A549 (cell line): Measurements from ENCODE around the gene TLCD3B. TPM values are rescaled to one million over a fixed set of nuclear protein-coding genes. Genes with fewer than 3 reads are reported as not detected.

Source experiments
- ATAC-seq, 2 experiments: fragments of 200-7000 bp in 1 of 2; fragments of >200 bp in 1 of 2; cut with Nextera tagmentation in 1 of 2; cut with Tn5 transposase in 1 of 2; 3 replicates each; pipeline versions ENCODE4 v1.8.0 to v1.9.1; 2018 to 2020; ENCODE audit warnings: mild to moderate bottlenecking in 1 of 2, moderate library complexity in 1 of 2
- CTCF ChIA-PET: fragments of 300-600 bp; sonication (Branson Sonifier 250); formaldehyde crosslinking; extraction: SDS; loops from one replicate; lab custom pipeline; 2021; ENCODE audit warnings: antibody characterized with exemption, inconsistent platforms; lab: Yijun Ruan, JAX
- POLR2A ChIA-PET: fragments of 350-600 bp; formaldehyde crosslinking; extraction: SDS; loops from one replicate; lab custom pipeline; 2021; ENCODE audit warnings: antibody characterized with exemption, inconsistent platforms; lab: Yijun Ruan, JAX
- DNase-seq, 2 experiments: peaks; one replicate each; pipeline versions ENCODE4 v3.0.0 to v3.0.0-alpha.2; 2011 to 2016; ENCODE audit warnings: low read depth in 1 of 2, low spot score in 1 of 2
- FAIRE-seq: peaks from 2 replicates; lab custom pipeline; 2011; peaks lifted over from hg19 to GRCh38; lab: Jason Lieb, UNC
- H3K27ac ChIP-seq, 2 experiments: fragments of >200 bp; sonication (Bioruptor Twin); formaldehyde crosslinking; 3 replicates each; pipeline ENCODE4 v1.5.1; 2016 to 2017
- H3K4me1 ChIP-seq: fragments of >200 bp; sonication (Bioruptor Twin); formaldehyde crosslinking; 3 replicates; pipeline ENCODE4 v1.6.1; 2016
- H3K4me2 ChIP-seq: fragments of >200 bp; sonication (Bioruptor Twin); formaldehyde crosslinking; 3 replicates; pipeline ENCODE4 v1.6.1; 2016
- H3K4me3 ChIP-seq: fragments of >200 bp; sonication (Bioruptor Twin); formaldehyde crosslinking; 3 replicates; pipeline ENCODE4 v1.5.1; 2016
- H3K9me3 ChIP-seq: fragments of >200 bp; sonication (Bioruptor Twin); formaldehyde crosslinking; 3 replicates; pipeline ENCODE4 v1.6.1; 2016
- CBX8 ChIP-seq: fragments of 200-600 bp; sonication (generic); IDR thresholded peaks from 2 replicates; pipeline ENCODE4 v1.6.1; 2016
- CEBPB ChIP-seq, 2 experiments: fragments of >200 bp in 1 of 2; sonication (Bioruptor Twin) in 1 of 2; formaldehyde crosslinking in 1 of 2; IDR thresholded peaks; 2 replicates each; pipeline ENCODE4 v1.6.1; 2012 to 2016
- HOXB5 ChIP-seq: fragments of 250-450 bp; sonication (Bioruptor Pico); IDR thresholded peaks from 2 replicates; pipeline ENCODE4 v1.5.0; 2020; ENCODE audit warnings: mild to moderate bottlenecking, moderate library complexity
- JUN ChIP-seq, 2 experiments: fragments of >200 bp; sonication (Bioruptor Twin); formaldehyde crosslinking; IDR thresholded peaks; 2 replicates in 1 of 2; 3 replicates in 1 of 2; pipeline ENCODE4 v1.6.1; 2016 to 2017
- JUNB ChIP-seq: fragments of >200 bp; sonication (Bioruptor Twin); formaldehyde crosslinking; IDR thresholded peaks from 2 replicates; pipeline ENCODE4 v1.6.1; 2016
- KDM5A ChIP-seq: fragments of 200-600 bp; sonication (generic); IDR thresholded peaks from 2 replicates; pipeline ENCODE4 v1.6.1; 2016; ENCODE audit warnings: antibody characterized with exemption, mild to moderate bottlenecking
- MYC ChIP-seq: IDR thresholded peaks from 2 replicates; pipeline ENCODE4 v1.6.1; 2012; ENCODE audit warnings: mild to moderate bottlenecking, inconsistent platforms, low read length, improper control_type of control experiment, borderline replicate concordance
- NPAS2 ChIP-seq: fragments of 250-450 bp; sonication (Bioruptor Pico); IDR thresholded peaks from 2 replicates; pipeline ENCODE4 v1.8.0; 2022; ENCODE audit warnings: mild to moderate bottlenecking, moderate library complexity, borderline replicate concordance
- NR3C1 ChIP-seq: fragments of >200 bp; sonication (Bioruptor Twin); formaldehyde crosslinking; IDR thresholded peaks from 3 replicates; pipeline ENCODE4 v1.6.1; 2017
- PHF8 ChIP-seq: fragments of 200-600 bp; sonication (generic); IDR thresholded peaks from 2 replicates; pipeline ENCODE4 v1.6.1; 2016; ENCODE audit warnings: low read depth, mild to moderate bottlenecking, antibody characterized with exemption, moderate library complexity, borderline replicate concordance
- RAD21 ChIP-seq, 2 experiments: fragments of >200 bp in 1 of 2; sonication (Bioruptor Twin) in 1 of 2; formaldehyde crosslinking in 1 of 2; IDR thresholded peaks in 1 of 2; conservative IDR thresholded peaks in 1 of 2; 2 replicates in 1 of 2; 3 replicates in 1 of 2; pipeline ENCODE4 v1.6.1; 2012 to 2018; ENCODE audit warnings: inconsistent platforms in 1 of 2
- SREBF2 ChIP-seq: fragments of 450-650 bp; IDR thresholded peaks from 2 replicates; pipeline ENCODE4 v1.6.1; 2014; ENCODE audit warnings: mild to moderate bottlenecking, moderate library complexity
- TFCP2L1 ChIP-seq: fragments of 250-450 bp; sonication (Bioruptor Pico); IDR thresholded peaks from 2 replicates; pipeline ENCODE4 v1.5.0; 2021; ENCODE audit warnings: mild to moderate bottlenecking
- TP53 ChIP-seq: fragments of 250-450 bp; sonication (Bioruptor Pico); IDR thresholded peaks from 2 replicates; pipeline ENCODE4 v1.5.0; 2021; ENCODE audit warnings: mild to moderate bottlenecking, moderate library complexity
- ZC3H11A ChIP-seq: fragments of 450-650 bp; IDR thresholded peaks from 2 replicates; pipeline ENCODE4 v1.6.1; 2014; ENCODE audit warnings: antibody characterized with exemption, mild to moderate bottlenecking
- ZFP36 ChIP-seq: fragments of 450-650 bp; IDR thresholded peaks from 2 replicates; pipeline ENCODE4 v1.6.1; 2014; ENCODE audit warnings: borderline replicate concordance; ENCODE audit not compliant: partially characterized antibody
- WGBS: methylation state at CpG from one replicate; pipeline ENCODE4 v1.1.6; 2017; ENCODE audit errors: missing lambda C conversion rate; 5-methylcytosine and 5-hydroxymethylcytosine counted together
- polyA plus RNA-seq, 4 experiments: library from polyadenylated mRNA; depleted of rRNA in 3 of 4; stranded (reverse); fragments of >200 nt; fragmentation: RNase III in 1 of 4; extraction: RNeasy Plus Mini Kit Qiagen cat#74134 plus additional on column Dnase treatment in 1 of 4; gene quantifications; 2 replicates in 3 of 4; 3 replicates in 1 of 4; pipeline ENCODE4 v1.2.3, GENCODE V29; 2011 to 2017
- TF ChIP-seq, protein P1 (sequence below): fragments of >200 bp; sonication (Bioruptor Twin); formaldehyde crosslinking; IDR thresholded peaks from 3 replicates; pipeline ENCODE4 v1.5.1; 2016
- TF ChIP-seq, protein P2 (sequence below): IDR thresholded peaks from 2 replicates; pipeline ENCODE4 v1.6.1; 2012; ENCODE audit warnings: low read depth, borderline replicate concordance
- TF ChIP-seq, protein P3 (sequence below): fragments of 250-450 bp; sonication (Bioruptor Pico); IDR thresholded peaks from 2 replicates; pipeline ENCODE4 v1.5.0; 2020; ENCODE audit warnings: low read depth, mild to moderate bottlenecking, moderate library complexity
- TF ChIP-seq, protein P4 (sequence below): fragments of 150-350 bp; IDR thresholded peaks from 2 replicates; pipeline ENCODE4 v1.6.1; 2014; ENCODE audit warnings: low read depth, mild to moderate bottlenecking, low read length

The TLCD3B gene
- polyA plus RNA-seq, 2 of the 4 experiments (the other 2 are of a cell fraction), result 0.30 to 0.68 TPM

DNA sequence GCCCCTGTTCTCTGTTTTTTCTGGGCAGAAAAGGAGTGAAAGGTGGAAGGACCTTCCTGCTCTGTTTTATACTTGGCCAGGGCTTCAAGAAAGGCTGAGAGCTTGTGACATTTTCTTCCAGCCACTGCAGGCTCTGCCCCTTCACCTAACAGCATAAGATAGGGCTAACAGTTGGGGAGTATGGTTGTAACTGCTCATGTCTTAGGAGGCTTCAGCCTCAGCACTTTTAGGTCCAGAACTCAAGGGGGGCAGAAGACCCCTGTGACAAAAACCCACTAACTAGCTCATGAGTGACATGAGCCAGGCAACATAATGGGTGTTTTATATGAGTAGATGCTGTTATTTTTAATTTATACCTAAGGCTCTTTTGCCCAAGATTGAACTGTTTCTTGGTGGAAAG, 39.4 kb upstream of the TLCD3B start (continued):
- TF ChIP-seq, protein P1, sequence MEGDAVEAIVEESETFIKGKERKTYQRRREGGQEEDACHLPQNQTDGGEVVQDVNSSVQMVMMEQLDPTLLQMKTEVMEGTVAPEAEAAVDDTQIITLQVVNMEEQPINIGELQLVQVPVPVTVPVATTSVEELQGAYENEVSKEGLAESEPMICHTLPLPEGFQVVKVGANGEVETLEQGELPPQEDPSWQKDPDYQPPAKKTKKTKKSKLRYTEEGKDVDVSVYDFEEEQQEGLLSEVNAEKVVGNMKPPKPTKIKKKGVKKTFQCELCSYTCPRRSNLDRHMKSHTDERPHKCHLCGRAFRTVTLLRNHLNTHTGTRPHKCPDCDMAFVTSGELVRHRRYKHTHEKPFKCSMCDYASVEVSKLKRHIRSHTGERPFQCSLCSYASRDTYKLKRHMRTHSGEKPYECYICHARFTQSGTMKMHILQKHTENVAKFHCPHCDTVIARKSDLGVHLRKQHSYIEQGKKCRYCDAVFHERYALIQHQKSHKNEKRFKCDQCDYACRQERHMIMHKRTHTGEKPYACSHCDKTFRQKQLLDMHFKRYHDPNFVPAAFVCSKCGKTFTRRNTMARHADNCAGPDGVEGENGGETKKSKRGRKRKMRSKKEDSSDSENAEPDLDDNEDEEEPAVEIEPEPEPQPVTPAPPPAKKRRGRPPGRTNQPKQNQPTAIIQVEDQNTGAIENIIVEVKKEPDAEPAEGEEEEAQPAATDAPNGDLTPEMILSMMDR, result no peak
- no peak for TF ChIP-seq KDM5A
- no peak for TF ChIP-seq JUNB

DNA sequence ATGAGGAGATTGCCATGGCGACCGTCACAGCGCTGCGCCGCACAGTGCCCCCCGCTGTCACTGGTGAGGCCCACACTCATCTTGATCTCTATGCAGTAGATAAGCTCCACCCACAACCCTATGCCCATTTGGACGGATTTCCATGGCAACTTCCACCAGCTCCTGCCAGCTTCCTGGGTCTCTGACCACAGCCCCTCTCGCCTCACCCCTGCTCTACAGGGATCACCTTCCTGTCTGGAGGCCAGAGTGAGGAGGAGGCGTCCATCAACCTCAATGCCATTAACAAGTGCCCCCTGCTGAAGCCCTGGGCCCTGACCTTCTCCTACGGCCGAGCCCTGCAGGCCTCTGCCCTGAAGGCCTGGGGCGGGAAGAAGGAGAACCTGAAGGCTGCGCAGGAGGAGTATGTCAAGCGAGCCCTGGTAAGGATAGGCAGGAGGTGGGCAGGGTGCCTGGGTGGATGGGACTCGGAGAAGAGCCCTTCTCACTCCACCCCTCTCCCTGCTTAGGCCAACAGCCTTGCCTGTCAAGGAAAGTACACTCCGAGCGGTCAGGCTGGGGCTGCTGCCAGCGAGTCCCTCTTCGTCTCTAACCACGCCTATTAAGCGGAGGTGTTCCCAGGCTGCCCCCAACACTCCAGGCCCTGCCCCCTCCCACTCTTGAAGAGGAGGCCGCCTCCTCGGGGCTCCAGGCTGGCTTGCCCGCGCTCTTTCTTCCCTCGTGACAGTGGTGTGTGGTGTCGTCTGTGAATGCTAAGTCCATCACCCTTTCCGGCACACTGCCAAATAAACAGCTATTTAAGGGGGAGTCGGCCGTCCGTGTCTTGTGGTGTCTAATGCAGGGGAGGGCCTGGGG, 38.8 kb upstream of the TLCD3B start:
- ATAC-seq (no peak), FAIRE-seq (no peak), DNase-seq (no peak)
- no peak overlapping the region for H3K4me3 ChIP-seq
- H3K4me2 ChIP-seq, result no peak overlapping the region
- H3K9me3 ChIP-seq, result no peaks in the 10 kb centered on the region
- ChIA-PET CTCF (interaction anchor here (0.6 to 7.9 kb wide), 6 partner anchors 7 to 903 kb away, joined by 3 to 46 read pairs (median 3); partner anchors contain the start of genes PPP4C and TBX6), POLR2A (interaction anchor here (1.3 kb wide), 1 partner anchor 23 kb away, joined by 3 read pairs; no protein-coding TSS in a partner anchor)
- WGBS, result 89% methylated on average over 31 of the region's 31 CpGs
- H3K4me1 ChIP-seq, result peaks cover 27% of the 10 kb centered on the region
- no peak for TF ChIP-seq ZFP36
- no peak for TF ChIP-seq CEBPB (IDR thresholded peaks at IDR 0.05)
- no peak for TF ChIP-seq ZC3H11A
- TF ChIP-seq, protein P2, sequence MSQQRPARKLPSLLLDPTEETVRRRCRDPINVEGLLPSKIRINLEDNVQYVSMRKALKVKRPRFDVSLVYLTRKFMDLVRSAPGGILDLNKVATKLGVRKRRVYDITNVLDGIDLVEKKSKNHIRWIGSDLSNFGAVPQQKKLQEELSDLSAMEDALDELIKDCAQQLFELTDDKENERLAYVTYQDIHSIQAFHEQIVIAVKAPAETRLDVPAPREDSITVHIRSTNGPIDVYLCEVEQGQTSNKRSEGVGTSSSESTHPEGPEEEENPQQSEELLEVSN, result no peak
- no peak for TF ChIP-seq NR3C1
- no peak for TF ChIP-seq HOXB5 (CRISPR knock-in tag)
- TF ChIP-seq MYC, result no peak
- TF ChIP-seq CBX8, result no peak
- TF ChIP-seq SREBF2, result no peak
- TF ChIP-seq, protein P3, sequence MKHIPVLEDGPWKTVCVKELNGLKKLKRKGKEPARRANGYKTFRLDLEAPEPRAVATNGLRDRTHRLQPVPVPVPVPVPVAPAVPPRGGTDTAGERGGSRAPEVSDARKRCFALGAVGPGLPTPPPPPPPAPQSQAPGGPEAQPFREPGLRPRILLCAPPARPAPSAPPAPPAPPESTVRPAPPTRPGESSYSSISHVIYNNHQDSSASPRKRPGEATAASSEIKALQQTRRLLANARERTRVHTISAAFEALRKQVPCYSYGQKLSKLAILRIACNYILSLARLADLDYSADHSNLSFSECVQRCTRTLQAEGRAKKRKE (CRISPR knock-in tag), result no peak
- TF ChIP-seq JUN (IDR thresholded peaks at IDR 0.05), result no peak
- no peak for TF ChIP-seq TP53 (CRISPR knock-in tag)
- no peak overlapping the region for H3K27ac ChIP-seq

DNA sequence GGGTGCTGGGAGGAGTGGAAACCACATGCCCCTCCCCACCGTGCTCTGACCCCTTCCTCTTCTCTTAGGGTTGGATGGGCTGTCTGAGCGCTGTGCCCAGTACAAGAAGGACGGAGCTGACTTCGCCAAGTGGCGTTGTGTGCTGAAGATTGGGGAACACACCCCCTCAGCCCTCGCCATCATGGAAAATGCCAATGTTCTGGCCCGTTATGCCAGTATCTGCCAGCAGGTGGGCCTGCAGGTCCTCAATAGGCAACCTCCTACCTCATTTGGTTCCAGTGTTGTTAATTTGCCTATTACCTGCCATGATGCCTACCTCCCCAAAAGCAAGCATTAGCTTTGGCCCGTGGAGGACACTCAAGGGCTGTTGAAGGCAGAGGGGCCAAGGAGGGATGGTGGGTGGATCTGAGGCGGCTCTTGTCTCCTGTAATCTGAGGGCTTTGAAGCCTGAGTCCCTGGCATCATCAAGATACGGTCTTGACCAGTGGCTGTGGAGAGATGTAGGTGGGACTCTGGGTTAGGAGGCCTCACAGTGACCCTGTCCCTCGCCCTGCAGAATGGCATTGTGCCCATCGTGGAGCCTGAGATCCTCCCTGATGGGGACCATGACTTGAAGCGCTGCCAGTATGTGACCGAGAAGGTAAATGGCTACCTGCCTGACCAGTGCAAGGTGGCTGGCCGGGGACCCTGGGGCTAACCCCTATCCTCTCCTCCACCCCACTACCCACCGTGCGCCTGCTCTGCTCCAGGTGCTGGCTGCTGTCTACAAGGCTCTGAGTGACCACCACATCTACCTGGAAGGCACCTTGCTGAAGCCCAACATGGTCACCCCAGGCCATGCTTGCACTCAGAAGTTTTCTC, 37.9 kb upstream of the TLCD3B start:
- Histone ChIP-seq H3K4me3 (no peak overlapping the region), H3K4me1 (peaks cover 27% of the 10 kb centered on the region), H3K4me2 (peak overlapping the region; percentile 97), H3K27ac (peak overlapping the region in 1 of 2 experiments; percentile 17; a peak in 1 of 6 replicates), H3K9me3 (no peaks in the 10 kb centered on the region)
- ATAC-seq (no peak), FAIRE-seq (no peak), DNase-seq (peak in 1 of 2 experiments; percentile 59)
- CTCF ChIA-PET, result interaction anchor here (0.6 to 9.9 kb wide), 5 partner anchors 8 to 423 kb away, joined by 3 to 119 read pairs (median 4); partner anchors contain the start of genes PPP4C and TBX6
- WGBS, result 86% methylated on average over 17 of the region's 17 CpGs
- TF ChIP-seq TP53 (CRISPR knock-in tag), result no peak
- peak; percentile 38; a peak in 3 of 5 replicates for TF ChIP-seq RAD21 (conservative IDR thresholded peaks at IDR 0.05 in 1 of 2, IDR thresholded peaks at IDR 0.05 in 1 of 2)
- 0 out of 2 replicates have a peak, but pooled peaks have one; percentile 6 for TF ChIP-seq TFCP2L1 (CRISPR knock-in tag)
- no peak for TF ChIP-seq SREBF2
- no peak for TF ChIP-seq PHF8
- no peak for TF ChIP-seq NPAS2 (CRISPR knock-in tag)
- TF ChIP-seq, protein P4, sequence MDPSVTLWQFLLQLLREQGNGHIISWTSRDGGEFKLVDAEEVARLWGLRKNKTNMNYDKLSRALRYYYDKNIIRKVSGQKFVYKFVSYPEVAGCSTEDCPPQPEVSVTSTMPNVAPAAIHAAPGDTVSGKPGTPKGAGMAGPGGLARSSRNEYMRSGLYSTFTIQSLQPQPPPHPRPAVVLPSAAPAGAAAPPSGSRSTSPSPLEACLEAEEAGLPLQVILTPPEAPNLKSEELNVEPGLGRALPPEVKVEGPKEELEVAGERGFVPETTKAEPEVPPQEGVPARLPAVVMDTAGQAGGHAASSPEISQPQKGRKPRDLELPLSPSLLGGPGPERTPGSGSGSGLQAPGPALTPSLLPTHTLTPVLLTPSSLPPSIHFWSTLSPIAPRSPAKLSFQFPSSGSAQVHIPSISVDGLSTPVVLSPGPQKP, result no peak
- TF ChIP-seq, protein P1, result peak; percentile 42
- POLR2A ChIA-PET, result no interaction called here
